Astrocyte of the cerebellum (primary cell): Measurements from ENCODE around the gene TMEM134.
A peak's percentile ranks its signal among the peaks of the same experiment; 100 is the strongest.
"Not testable (repeated sequence)": the region's sequence is repeated elsewhere in the genome, so short reads cannot be mapped to it uniquely, and the experiment has no call there.

Experiments
- DNase-seq: peaks from one replicate; pipeline ENCODE4 v3.0.0-alpha.2; 2011; ENCODE audit warnings: low read depth
- H3K4me3 ChIP-seq: 2 replicates; pipeline ENCODE4 v1.5.1; 2011; ENCODE audit warnings: mild to moderate bottlenecking, low read depth, low read length, moderate library complexity
- in situ Hi-C: cut with HindIII; loops from 2 replicates; pipeline ENCODE4 v1.10.0; 2017; ENCODE audit warnings: low sequenced_read_pairs
- TF ChIP-seq, protein P1 (sequence below): IDR thresholded peaks from 2 replicates; pipeline ENCODE4 v1.5.1; 2012; ENCODE audit warnings: low read length, low read depth, moderate library complexity, mild to moderate bottlenecking; ENCODE audit errors: missing control alignments

TMEM134 gene

DNA sequence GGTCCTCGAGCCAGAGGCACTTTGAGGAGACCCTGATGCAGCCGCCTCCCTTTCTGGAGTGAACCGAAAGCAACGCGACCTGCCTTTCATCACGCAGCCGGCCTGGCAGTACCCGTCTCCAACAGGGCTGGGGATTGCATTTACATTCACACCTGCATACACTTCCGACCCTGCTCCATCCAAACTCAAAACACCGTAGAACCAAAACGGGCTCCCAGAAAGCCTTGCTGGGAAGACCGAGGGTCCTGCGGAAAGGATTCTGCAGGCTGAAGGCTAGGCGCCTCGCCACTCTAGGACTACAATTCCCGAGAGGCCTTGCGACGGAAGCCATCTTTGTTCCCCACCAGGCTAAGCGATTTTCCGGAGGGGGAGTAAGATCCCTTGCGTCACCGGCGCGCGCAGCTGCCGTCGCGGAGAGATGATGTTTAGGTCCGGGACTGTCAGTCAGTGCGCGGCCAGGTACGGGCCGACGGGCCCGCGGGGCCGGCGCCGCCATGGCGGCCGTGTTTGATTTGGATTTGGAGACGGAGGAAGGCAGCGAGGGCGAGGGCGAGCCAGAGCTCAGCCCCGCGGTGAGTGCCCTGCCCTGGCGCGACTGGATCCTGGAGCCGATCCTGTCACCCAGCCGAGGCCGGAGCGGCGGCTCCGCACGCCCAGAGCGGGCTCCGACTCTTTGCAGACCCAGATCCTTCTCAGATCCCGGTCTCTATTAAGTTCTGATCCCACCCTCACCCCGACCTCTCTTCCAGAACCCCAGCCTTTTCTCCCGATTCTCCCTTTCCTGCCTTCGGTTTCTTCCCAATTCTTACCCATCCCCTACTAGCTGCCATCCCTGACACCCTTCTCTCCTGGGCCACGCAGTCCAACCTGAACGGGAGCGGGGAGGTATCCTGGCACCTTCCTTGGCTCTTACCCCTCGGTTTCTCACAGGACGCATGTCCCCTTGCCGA, 40.7 kb downstream of the TMEM134 start, which contains the start of gene RPS6KB2:
RPS6KB2 (plus strand) TSS at position 443 of the 950 bp plus-strand sequence; CDS start at position 495, 52 bp downstream.
- peak; percentile 94 for DNase-seq
- TF ChIP-seq, protein P1, sequence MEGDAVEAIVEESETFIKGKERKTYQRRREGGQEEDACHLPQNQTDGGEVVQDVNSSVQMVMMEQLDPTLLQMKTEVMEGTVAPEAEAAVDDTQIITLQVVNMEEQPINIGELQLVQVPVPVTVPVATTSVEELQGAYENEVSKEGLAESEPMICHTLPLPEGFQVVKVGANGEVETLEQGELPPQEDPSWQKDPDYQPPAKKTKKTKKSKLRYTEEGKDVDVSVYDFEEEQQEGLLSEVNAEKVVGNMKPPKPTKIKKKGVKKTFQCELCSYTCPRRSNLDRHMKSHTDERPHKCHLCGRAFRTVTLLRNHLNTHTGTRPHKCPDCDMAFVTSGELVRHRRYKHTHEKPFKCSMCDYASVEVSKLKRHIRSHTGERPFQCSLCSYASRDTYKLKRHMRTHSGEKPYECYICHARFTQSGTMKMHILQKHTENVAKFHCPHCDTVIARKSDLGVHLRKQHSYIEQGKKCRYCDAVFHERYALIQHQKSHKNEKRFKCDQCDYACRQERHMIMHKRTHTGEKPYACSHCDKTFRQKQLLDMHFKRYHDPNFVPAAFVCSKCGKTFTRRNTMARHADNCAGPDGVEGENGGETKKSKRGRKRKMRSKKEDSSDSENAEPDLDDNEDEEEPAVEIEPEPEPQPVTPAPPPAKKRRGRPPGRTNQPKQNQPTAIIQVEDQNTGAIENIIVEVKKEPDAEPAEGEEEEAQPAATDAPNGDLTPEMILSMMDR: no peak
- in situ Hi-C loops: no loop called here
- H3K4me3 ChIP-seq: peak within 1 kb of the TSS; percentile 98

DNA sequence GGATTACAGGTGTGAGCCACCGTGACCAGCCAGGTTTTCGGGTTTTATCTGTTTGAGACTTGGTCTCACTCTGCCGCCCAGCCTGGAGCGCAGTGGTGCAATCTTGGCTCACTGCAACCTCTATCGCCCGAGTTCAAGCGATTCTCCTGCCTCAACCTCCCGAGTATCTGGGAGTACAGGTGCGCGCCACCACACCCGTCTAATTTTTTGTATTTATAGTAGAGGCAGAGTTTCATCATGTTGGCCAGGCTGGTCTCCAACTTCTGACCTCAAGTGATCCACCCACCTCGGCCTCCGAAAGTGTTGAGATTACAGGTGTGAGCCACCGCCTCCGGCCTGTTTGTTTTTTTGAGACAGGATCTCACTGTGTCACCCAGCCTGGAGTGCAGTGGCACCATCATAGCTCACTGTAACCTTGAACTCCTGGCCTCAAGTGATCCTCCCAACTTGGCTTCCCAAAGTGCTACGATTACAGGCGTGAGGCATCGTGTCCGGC, 41.6 kb downstream of the TMEM134 start:
- DNase-seq, in situ Hi-C loops: not testable (repeated sequence)
- peak overlapping the region; percentile 98 for H3K4me3 ChIP-seq

DNA sequence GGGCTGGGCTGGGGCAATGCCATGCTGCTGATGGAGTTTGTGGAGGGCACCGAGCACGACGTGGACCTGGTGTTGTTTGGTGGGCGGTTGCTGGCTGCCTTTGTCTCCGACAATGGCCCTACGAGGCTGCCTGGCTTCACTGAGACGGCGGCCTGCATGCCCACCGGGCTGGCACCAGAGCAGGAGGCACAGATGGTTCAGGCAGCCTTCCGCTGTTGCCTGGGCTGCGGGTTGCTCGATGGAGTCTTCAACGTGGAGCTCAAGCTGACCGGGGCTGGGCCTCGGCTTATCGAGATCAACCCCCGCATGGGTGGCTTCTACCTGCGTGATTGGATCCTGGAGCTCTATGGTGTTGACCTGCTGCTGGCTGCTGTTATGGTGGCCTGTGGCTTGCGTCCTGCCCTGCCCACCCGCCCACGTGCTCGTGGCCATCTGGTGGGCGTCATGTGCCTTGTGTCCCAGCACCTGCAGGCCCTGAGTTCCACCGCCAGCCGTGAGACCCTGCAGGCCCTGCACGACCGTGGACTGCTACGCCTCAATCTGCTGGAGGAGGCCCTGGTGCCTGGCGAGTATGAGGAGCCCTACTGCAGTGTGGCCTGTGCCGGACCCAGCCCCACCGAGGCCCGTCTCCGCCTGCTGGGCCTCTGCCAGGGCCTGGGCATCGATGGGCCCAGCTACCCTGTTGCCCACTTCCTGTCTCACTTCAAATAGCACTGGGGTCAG, 45.0 kb downstream of the TMEM134 start:
- no peak for DNase-seq
- TF ChIP-seq, protein P1: no peak
- H3K4me3 ChIP-seq: no peak overlapping the region
- in situ Hi-C loops: no loop called here

DNA sequence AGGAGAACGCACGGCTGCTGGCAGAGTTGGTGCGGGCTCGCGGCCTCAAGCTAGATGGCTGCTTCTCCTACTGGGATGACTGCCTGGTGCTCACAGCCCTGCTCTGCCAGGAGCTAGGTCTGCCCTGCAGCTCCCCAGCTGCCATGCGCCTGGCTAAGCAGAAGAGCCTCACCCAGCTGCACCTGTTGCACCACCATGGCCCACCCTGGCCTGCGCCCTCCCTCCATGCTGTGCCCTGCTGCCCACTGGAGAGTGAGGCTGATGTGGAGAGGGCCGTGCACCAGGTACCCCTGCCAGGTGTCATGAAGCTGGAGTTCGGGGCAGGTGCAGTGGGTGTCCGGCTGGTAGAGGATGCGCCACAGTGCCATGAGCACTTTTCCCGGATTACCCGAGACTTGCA, 45.6 kb downstream of the TMEM134 start:
- in situ Hi-C loops: no loop called here
- no peak for DNase-seq
- TF ChIP-seq, protein P1: no peak
- H3K4me3 ChIP-seq: no peak overlapping the region

DNA sequence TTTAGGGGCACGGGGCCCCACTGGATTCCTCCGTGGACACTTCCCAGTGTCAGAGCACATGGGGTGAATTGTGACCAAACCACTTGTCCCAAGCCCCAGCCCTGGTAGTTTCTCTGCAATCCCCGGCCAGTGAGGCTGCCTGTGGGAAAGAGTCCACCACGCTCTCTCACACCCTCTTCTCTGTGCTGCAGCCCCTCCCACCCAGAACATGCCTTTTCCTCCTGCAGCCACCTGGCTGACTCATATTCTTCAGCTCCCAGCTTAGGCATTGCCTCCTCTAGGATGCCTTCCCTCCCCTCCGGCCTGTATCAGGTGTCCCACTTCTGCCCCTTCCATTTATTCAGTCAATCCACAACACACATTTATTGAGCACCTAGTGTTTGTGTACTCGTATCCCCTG, 46.2 kb downstream of the TMEM134 start:
- no peak overlapping the region for H3K4me3 ChIP-seq
- in situ Hi-C loops: no loop called here
- DNase-seq: no peak
- TF ChIP-seq, protein P1: no peak

DNA sequence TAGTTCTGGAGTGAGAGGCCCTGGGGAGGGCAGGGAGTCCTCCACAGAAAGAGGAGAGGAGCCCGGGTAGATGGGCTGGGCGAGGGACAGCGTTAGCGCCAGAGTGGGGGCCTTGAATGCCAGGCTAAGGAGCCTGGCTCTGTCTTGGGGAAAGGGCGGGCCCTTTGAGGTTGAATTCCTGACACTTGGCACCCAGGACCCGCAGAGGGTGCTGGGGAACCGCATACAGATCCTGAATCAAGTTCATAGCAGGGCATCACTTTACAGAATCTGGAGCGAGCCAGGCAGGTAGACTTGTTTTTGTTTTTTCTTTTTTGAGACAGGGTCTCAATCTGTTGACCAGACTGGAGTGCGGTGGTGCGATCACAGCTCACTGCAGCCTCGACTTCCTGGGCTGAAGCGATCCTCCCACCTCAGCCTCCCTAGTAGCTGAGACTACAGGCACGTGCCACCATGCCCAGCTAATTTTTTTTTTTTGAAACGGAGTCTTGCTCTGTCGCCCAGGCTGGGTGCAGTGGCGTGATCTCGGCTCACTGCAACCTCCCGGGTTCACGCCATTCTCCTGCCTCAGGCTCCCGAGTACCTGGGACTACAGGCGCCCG, 47.5 kb downstream of the TMEM134 start:
- in situ Hi-C loops: no loop called here
- TF ChIP-seq, protein P1: no peak
- peak overlapping the region; percentile 24 for H3K4me3 ChIP-seq
- DNase-seq: no peak
